RWPE2 (cell line): Measurements from ENCODE around the gene ARF1.

ENCODE experiments used
- ATAC-seq: fragments of 200-7000 bp; cut with Tn5 transposase; 3 replicates; pipeline ENCODE4 v1.9.1; 2021; ENCODE audit warnings: low read depth
- DNase-seq: peaks from one replicate; pipeline ENCODE4 v3.0.0-alpha.2; 2020; ENCODE audit warnings: low spot score
- H3K27ac ChIP-seq: fragments of 450-650 bp; 2 replicates; pipeline ENCODE4 v1.5.1; 2017; ENCODE audit warnings: mild to moderate bottlenecking; ENCODE audit not compliant: poor library complexity, severe bottlenecking
- H3K27me3 ChIP-seq: fragments of 250-450 bp; sonication (Bioruptor Pico); 2 replicates; pipeline ENCODE4 v1.5.1; 2021; ENCODE audit warnings: mild to moderate bottlenecking, moderate library complexity; ENCODE audit not compliant: insufficient read depth, poor library complexity, severe bottlenecking
- H3K36me3 ChIP-seq: fragments of 250-450 bp; sonication (Bioruptor Pico); 2 replicates; pipeline ENCODE4 v1.5.1; 2020; ENCODE audit warnings: low read depth, mild to moderate bottlenecking, moderate library complexity
- H3K4me1 ChIP-seq: fragments of 250-450 bp; sonication (Bioruptor Pico); 2 replicates; pipeline ENCODE4 v1.5.1; 2021; ENCODE audit warnings: mild to moderate bottlenecking, moderate library complexity; ENCODE audit not compliant: insufficient read depth, poor library complexity, severe bottlenecking
- H3K4me3 ChIP-seq: fragments of 250-450 bp; sonication (Bioruptor Pico); 2 replicates; pipeline ENCODE4 v1.5.1; 2021; ENCODE audit warnings: mild to moderate bottlenecking, moderate library complexity; ENCODE audit not compliant: severe bottlenecking
- H3K9me3 ChIP-seq: fragments of 250-450 bp; sonication (Bioruptor Pico); 2 replicates; pipeline ENCODE4 v1.5.1; 2021; ENCODE audit warnings: mild to moderate bottlenecking, moderate library complexity; ENCODE audit not compliant: severe bottlenecking
- TF ChIP-seq, protein P1 (sequence below): fragments of 450-650 bp; IDR thresholded peaks from one replicate; pipeline ENCODE4 v1.5.1; 2017; ENCODE audit warnings: mild to moderate bottlenecking, moderate library complexity; ENCODE audit not compliant: poor library complexity, severe bottlenecking

Gene ARF1

GRCh38 chr1:228062812-228063211 is 19.7 kb upstream of the ARF1 start:
- TF ChIP-seq, protein P1, sequence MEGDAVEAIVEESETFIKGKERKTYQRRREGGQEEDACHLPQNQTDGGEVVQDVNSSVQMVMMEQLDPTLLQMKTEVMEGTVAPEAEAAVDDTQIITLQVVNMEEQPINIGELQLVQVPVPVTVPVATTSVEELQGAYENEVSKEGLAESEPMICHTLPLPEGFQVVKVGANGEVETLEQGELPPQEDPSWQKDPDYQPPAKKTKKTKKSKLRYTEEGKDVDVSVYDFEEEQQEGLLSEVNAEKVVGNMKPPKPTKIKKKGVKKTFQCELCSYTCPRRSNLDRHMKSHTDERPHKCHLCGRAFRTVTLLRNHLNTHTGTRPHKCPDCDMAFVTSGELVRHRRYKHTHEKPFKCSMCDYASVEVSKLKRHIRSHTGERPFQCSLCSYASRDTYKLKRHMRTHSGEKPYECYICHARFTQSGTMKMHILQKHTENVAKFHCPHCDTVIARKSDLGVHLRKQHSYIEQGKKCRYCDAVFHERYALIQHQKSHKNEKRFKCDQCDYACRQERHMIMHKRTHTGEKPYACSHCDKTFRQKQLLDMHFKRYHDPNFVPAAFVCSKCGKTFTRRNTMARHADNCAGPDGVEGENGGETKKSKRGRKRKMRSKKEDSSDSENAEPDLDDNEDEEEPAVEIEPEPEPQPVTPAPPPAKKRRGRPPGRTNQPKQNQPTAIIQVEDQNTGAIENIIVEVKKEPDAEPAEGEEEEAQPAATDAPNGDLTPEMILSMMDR = no peak
- no peaks in the 10 kb centered on the region for H3K27me3 ChIP-seq
- H3K9me3 ChIP-seq = no peaks in the 10 kb centered on the region
- DNase-seq (no peak), ATAC-seq (no peak)
- no peak overlapping the region for H3K4me3 ChIP-seq
- H3K36me3 ChIP-seq = no peaks in the 10 kb centered on the region
- no peak overlapping the region for H3K27ac ChIP-seq
- no peaks in the 10 kb centered on the region for H3K4me1 ChIP-seq

DNA sequence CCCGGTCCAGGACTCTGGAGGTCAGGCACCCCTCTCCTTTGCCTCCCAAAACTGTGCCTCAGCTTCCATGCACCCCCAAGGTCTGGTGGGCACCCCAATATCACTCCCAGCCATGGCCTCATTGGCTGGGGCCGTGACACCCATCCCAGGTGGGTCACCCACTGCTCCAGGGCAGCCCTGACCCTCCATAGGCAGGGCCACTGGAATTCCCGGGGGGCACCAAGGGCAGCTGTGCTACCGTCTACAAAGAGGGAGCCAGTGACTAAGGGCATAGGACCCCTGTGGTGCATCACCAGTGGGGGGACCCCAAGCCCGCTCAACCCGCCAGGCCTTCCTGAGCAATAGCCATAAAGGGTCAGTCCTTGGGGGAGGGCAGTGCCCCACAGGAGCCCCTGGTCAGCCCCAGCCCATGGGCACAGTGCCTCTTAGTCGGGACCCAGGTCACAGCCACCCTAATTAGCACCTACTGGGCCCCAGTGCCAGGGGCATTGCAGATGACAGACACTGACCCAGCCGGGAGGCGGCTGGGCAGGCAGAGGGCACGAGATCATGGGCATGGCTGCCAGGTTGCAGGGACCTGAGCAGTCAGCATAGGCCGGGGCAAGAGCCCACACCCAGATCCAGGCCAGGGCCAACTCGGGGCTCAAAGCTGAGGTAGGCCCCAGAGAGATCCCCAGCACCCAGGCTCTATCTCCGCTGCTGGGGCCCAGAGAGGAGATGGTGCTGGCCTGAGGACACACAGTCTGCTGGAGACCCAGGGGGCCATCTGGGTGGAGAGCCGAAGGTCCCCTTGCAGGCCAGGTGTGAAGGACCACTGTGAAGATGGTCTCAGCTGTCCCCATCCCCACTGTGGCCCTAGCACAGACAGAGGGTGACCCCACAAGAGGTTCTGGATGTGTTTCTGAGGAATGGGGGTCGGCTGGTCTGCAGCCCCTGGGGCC is 19.0 kb upstream of the ARF1 start:
- Histone ChIP-seq H3K27ac (no peak overlapping the region), H3K4me1 (no peaks in the 10 kb centered on the region), H3K9me3 (no peaks in the 10 kb centered on the region), H3K36me3 (no peaks in the 10 kb centered on the region), H3K27me3 (no peaks in the 10 kb centered on the region), H3K4me3 (no peak overlapping the region)
- ATAC-seq (no peak), DNase-seq (no peak)
- TF ChIP-seq, protein P1 = no peak

- H3K4me1 ChIP-seq = no peaks in the 10 kb centered on the region
- no peaks in the 10 kb centered on the region for H3K36me3 ChIP-seq
- H3K9me3 ChIP-seq = no peaks in the 10 kb centered on the region
- TF ChIP-seq, protein P1 = no peak
- ATAC-seq (no peak), DNase-seq (no peak)
- no peak overlapping the region for H3K4me3 ChIP-seq
- H3K27me3 ChIP-seq = no peaks in the 10 kb centered on the region
- no peak overlapping the region for H3K27ac ChIP-seq
These were observed 18.2 kb upstream of the ARF1 start for GRCh38 chr1:228064296-228064695.

- no peak overlapping the region for H3K4me3 ChIP-seq
- DNase-seq = no peak
- no peaks in the 10 kb centered on the region for H3K36me3 ChIP-seq
- no peaks in the 10 kb centered on the region for H3K4me1 ChIP-seq
- no peaks in the 10 kb centered on the region for H3K27me3 ChIP-seq
- TF ChIP-seq, protein P1 = no peak
- ATAC-seq = no peak
- H3K9me3 ChIP-seq = no peaks in the 10 kb centered on the region
- H3K27ac ChIP-seq = no peak overlapping the region
These were observed 17.6 kb upstream of the ARF1 start for GRCh38 chr1:228064741-228065542.
